Measurements from ENCODE around the gene GABRD.

GABRD gene

GRCh38 chr1:2039251-2039650 is 20.1 kb downstream of the GABRD start:
- DNase-seq (ENCODE audit: low spot score), result no peak

DNA sequence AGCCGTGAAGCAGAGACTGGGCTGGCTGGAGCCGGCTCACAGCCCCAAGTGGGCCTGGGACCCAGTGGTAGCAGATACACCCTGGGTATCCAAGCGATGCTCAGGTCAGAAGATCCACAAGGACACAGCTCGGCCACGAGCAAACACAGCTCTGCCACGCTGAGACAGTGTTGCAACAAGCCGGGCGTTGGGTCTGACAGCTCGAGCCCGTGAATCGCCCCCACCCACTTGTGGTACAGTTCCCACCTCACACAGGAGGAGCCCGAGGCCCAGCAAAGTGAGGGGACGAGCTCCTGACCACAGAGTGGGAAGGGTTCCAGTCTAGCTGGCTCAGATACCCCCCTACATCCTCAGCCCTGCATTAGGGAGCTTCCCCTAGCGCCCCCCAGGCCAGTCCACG is 22.2 kb downstream of the GABRD start:
- DNase-seq (ENCODE audit: low spot score), result no peak

DNA sequence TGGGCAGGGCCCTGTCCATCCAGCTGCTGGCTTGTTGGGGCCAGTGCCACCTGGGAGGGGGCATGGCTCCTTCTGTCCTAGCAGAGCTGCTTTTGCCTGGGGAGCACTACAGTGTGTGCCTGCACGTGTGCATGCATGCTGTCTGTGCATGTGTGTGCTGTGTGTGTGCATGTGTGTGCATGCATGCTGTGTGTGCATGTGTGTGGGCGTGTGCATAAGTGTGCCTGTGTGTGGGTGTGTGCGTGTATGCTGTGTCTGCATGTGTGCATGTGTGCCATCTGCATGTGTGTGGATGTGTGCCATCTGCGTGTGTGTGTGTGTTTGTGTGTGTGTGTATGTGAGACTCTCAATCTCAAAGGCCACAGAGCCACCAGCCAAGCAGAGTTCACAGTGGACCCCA is 22.7 kb downstream of the GABRD start:
- no peak for DNase-seq (ENCODE audit: low spot score)

DNA sequence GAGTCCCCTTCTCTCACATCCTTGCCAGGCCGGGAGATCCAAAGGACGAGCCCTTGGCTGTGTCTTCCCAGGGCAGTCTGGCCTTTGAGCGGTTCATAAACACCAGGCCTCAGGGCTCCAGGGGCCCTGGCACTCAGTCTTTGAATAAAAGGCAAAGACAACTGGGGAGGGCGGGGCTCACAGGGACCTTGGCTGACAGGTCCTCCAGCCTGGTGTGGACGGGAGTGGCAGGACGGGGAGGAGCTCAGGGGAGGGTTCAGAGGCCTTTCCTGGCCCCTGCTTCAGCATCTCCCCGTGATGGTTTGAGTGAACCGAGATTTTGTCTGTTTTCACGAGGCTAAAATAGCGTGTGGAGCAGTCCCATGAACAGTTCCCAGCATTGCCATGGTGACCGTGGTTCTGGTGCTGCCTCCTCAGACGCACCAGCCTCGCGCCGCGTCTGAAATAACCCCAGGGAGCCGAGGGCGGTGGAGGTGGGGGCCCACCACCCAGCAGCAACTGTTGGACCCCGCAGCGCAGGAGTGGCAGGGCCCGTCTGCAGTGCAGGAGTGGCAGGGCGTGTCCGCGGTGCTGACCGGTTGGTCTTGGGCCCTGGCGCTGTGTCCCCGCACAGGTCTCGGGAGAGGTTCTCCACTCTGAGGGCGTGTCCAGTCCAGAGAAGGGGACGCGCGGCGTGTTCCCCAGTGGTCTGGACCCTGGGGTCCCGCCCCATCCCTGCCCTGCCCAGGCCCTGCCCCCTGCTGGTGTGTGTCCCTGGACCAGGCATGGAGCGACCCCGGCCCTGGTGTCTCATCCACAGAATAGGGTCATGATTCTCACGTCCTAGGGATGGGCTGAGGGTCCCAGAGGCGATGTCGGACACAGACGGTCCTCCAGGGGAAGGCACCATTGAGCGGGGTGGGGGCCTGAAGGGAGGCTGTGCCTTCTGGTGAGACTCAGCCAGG is 24.0 kb downstream of the GABRD start:
- DNase-seq (ENCODE audit: low spot score), result no peak

DNA sequence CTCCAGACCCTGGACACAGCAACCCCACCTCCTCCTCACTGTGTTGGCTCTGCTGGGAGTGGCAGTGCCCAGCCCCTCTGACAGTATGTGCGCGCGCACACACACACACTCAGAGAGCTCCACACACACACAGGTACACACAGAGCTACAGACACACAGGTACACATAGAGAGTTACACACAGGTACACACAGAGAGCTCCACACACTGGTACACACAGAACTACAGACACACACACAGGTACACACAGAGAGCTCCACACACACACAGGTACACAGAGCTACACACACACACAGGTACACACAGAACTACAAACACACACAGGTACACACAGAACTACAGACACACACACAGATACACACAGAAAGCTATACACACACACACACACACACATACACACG is 24.7 kb downstream of the GABRD start:
- DNase-seq (ENCODE audit: low spot score), result no peak

GRCh38 chr1:2044510-2045319 is 25.6 kb downstream of the GABRD start:
- DNase-seq (ENCODE audit: low spot score), result peak; percentile 80

- no peak for DNase-seq (ENCODE audit: low spot score)
Measured at GRCh38 chr1:2045468-2046173, 26.5 kb downstream of the GABRD start.

DNA sequence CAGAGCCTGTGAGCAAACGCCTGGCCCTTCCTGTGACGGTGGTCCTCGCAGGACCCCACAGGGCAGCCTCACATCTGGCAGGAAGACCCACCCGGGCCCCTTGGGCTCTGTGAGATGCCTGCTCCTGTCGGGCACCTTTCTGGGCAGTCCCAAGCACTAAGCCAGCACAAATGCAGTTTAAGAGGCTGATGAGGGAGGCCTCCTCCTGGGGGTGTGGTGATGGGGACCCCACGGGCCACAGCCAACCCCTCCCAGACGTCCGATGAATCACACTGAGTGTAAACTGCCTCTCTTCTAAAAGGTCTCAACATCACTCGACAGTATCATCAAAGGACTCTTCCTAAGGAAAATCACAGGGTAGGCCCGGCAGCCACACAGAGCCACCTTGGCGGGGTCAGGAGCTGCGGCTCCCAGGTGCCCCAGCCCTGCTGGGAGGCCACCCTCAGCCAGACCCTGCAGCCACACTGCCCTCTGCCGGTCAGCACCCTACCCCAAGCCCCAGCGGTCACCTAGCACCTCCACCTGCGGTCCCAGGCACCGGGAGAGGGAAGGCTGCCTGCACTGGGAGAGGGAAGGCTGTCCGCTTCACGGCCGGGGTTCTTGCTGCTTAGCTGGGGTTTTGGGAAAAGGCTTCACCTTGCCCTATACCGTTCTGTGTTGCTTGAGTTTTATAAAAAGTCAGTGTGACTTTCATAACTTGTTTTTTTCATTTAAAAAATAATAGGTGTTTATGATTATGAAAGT is 27.2 kb downstream of the GABRD start:
- DNase-seq (ENCODE audit: low spot score), result peak; percentile 39

DNA sequence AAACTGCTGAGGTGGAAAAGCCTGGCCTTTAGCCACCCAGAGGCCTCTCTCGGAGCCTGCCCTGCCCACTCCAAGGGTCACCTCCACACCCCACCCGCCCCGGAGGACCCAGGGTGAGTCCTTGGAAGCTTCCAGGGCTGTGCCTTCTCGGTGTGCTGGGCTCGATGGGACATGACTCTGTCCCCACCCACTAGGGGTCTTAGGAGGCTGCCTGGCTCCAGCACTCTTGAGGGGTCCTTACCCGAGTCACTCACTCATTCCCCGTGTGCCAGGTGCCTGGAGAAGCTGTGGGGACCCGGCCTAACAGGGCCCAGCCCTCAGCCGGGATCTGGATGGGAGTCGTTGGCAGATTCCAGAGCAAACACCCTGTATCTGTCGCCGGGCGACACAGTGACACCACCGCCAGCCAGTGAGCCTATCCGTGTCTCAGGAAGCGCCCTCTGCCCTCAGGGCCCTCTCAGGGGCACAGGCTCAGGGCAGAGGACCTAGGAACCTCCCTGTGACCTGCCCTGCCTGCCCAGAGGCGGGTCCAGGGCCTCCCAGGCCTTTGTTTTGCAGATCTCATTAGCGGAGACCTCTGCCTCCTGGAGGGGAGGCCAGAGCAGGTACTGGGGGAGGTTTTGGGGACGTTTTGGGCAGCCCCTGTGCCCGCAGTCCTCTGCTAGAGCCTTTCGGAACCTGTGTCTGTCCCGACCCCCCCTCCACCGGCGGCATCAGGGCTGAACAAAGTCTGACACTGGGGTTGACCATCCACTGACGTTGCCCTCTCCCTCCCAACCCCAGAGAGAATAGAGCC is 28.0 kb downstream of the GABRD start:
- DNase-seq (ENCODE audit: low spot score), result no peak

DNA sequence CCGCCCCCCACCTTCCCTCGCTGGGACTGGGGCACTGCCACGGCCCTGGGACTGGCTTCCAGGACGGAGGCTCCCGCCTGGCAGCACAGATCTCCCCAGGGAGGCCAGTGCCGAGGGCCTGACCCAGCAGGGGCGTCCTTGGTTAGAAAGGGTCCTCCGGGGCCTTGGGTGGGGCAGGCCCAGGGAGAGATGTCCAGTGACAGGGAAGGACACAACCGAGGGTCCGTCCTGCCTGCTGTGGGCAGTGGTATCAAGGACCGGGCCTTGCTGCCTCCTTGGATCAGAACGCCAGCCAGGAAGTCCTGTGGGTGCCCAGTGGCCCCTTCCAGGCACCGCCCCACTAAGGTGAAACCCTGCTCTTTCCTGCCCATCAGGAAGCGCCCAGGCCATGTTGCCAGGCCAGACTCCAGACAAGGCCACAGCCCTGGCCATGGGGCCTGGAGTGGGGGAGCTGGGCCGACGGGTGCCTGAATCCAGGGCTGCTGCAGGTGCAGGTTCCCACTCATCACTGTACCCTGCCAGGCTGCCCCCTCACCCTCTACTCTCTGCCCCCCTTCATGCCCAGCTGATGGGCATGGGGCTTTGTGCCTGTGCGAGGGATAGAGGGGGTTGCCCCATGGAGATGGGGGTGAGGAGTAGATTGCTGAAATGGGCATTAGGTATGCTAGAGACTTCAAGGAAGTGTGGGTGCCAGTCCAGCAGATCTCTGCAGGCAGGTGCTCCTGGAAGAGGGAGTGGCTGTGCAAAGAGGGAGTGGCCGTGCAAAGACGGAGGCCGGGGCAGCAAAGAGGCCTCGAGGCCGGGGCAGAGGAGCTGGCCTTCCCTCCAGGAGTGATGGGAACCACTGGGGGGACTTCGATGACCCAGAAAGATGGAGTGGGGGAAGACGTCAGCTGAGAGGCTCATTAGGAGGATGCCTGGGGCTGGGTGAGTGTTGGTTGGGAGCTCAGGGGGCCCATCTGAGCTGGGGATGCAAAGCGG is 28.9 kb downstream of the GABRD start:
- no peak for DNase-seq (ENCODE audit: low spot score)

- no peak for DNase-seq (ENCODE audit: low spot score)
Measured at GRCh38 chr1:2049225-2049717, 30.1 kb downstream of the GABRD start.

- peak; percentile 94 for DNase-seq (ENCODE audit: low spot score)
Measured at GRCh38 chr1:2049718-2050431, 30.7 kb downstream of the GABRD start, which contains the start of gene PRKCZ. TSS of gene PRKCZ (plus strand) at chr1:2050411. CDS start at chr1:2050631, 220 bp downstream.

DNA sequence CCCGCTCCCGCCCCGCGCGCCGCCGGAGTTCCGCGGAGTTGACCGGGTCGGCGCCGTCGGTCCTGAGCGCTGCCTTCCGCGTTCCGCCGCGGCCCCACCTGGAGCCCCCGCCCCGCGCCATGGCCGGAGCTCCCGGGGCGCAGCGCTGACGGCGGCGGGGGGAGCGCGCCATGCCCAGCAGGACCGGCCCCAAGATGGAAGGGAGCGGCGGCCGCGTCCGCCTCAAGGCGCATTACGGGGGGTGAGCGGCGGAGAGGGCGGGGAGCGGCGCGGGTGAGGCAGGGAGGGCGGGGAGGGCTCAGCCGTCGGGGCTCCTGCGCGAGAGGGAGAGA is 31.3 kb downstream of the GABRD start:
- DNase-seq (ENCODE audit: low spot score), result no peak

DNA sequence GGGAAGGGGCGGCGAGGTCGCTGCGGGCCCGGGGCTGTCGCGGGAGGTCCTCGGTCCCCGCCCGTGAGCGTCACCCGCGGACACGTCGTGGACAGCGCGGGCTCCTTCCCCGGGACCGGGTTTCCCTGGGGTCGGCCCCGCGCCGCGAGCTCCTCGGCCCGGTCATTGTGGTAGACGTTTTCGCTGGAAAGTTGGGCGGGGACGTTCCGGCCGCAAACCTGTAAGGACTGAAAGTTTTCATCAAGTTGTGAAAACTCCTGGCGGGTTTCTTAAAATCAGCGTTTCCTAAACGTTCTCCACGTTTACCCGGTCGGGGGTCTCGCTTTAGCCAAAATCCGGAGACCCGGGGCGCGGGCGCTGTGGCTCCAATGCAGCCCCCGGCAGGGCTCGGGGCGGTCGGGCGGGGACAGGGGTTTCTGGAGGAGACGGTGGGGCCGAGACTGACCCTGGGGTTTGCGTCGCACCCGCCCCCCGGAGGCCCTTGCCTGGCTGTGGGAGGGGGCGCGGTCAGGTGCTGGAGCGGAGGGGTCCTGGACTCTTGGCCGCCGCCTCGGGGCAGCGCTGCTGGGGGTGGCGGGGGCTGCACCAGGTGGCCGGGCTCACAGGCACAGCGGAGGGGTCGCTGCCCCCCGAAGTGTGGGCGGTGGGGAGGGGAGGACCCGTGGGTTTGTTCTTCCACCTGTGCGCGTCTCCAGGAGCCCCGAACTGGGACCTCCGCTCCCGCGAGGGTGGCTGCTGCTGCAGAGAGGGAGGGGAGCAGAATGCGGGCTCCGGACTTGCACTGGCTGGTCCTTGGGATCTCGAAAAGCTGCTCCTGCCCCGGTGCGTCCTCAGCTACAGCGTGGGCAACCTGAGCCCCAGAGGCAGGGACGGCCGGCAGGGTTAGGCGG is 31.9 kb downstream of the GABRD start:
- DNase-seq (ENCODE audit: low spot score), result no peak

DNA sequence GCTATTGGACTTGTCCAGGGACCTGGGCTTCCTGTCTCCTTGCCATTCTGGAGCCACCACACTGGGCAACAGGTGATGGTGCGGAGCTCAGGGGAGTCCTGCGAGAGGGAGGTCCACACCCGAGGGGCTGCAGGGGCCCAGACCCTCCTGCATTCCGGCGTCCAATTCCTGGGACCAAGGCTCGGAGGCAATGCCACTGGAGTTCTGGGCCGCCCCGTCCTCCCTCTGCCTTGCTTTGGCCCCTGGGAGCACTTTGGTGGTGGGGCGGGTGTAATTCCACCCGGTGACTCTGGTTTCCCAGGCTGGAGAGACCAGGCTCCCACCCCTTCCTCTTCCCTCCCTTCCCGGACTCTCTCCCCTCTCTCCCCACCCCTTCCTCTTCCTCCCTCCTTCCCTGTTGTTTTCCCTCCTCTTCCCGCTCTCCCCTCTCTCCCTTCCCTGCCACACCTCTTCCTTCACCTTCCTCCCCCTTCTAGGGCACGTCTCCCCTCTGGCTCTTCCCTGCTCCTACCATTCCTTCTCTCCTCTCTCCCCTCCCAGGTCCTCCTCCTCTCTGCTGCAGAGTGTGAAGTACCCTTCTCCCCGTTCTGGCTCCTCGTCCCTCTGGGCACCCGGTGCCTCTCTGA is 33.0 kb downstream of the GABRD start:
- no peak for DNase-seq (ENCODE audit: low spot score)

GRCh38 chr1:2052756-2053155 is 33.6 kb downstream of the GABRD start:
- DNase-seq (ENCODE audit: low spot score), result no peak

GRCh38 chr1:2053217-2053616 is 34.1 kb downstream of the GABRD start:
- DNase-seq (ENCODE audit: low spot score), result no peak

Data from CD4-positive, alpha-beta T cell treated with Interleukin-2 at 100 ng/mL for 4 hours (primary cell).